B cell (primary cell): ENCODE data around the gene FAR1.

ENCODE experiments used
- CTCF ChIP-seq: fragments of 200-600 bp; IDR thresholded peaks from one replicate; pipeline ENCODE4 v1.8.0; 2022; ENCODE audit warnings: antibody characterized with exemption, mild to moderate bottlenecking
- EZH2 ChIP-seq: IDR thresholded peaks from 2 replicates; pipeline ENCODE4 v1.6.1; 2012; ENCODE audit warnings: borderline replicate concordance, low read depth, mild to moderate bottlenecking, moderate library complexity, low read length; ENCODE audit not compliant: insufficient read depth, poor library complexity, severe bottlenecking

DNA sequence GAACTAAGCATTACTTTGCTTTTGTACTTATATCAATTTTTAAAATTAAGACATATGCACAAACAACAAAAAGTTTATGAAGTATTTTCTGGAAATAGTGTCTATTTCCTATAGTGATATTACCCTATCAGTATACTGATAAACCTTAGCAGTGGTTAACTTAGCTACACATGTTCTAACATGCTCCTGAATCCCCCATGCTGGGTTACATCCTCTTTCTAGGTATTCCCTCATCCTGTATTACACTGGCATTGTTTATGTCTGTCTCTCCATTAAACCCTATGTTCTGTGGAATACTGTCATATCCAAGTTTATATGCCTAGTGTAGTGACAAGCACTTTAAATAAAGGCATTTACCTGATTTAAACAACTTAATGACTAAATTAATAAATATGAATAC lies 1.8 kb upstream of the FAR1 start:
- no peak for TF ChIP-seq CTCF
- no peak for TF ChIP-seq EZH2
